HepG2 (cell line): ENCODE measurements around the gene INF2. TPM values are rescaled to one million over a fixed set of nuclear protein-coding genes. Genes with fewer than 3 reads are reported as not detected.
A peak's percentile ranks its signal among the peaks of the same experiment; 100 is the strongest.

Source experiments
- ARID5B ChIP-seq: IDR thresholded peaks from 2 replicates; pipeline ENCODE4 v1.4.0; 2020; ENCODE audit warnings: mild to moderate bottlenecking, missing genetic modification reagents
- CEBPB ChIP-seq: IDR thresholded peaks from 2 replicates; pipeline ENCODE4 v1.6.1; 2011; ENCODE audit warnings: low read depth, low read length, improper control_type of control experiment, borderline replicate concordance
- EP300 ChIP-seq, 3 experiments: sonication (generic) in 1 of 3; formaldehyde crosslinking in 1 of 3; IDR thresholded peaks; 2 replicates each; pipeline versions ENCODE4 v1.5.1 to v1.6.1; 2011 to 2020; ENCODE audit warnings: low read depth in 2 of 3, low read length in 2 of 3, borderline replicate concordance in 1 of 3, improper control_type of control experiment in 1 of 3, mild to moderate bottlenecking in 1 of 3, missing genetic modification reagents in 1 of 3, moderate library complexity in 1 of 3
- FIP1L1 ChIP-seq: fragments of 200-400 bp; formaldehyde crosslinking; IDR thresholded peaks from 2 replicates; pipeline ENCODE4 v1.6.1; 2018; ENCODE audit warnings: low read depth, mild to moderate bottlenecking, low read length, moderate library complexity, borderline replicate concordance; ENCODE audit not compliant: insufficient read depth
- IRF2 ChIP-seq: IDR thresholded peaks from 2 replicates; pipeline ENCODE4 v1.6.1; 2018; ENCODE audit warnings: missing genetic modification reagents, missing compliant biosample characterization
- MIER2 ChIP-seq: IDR thresholded peaks from 2 replicates; pipeline ENCODE4 v1.6.1; 2016; ENCODE audit warnings: missing biosample characterization, missing genetic modification reagents
- NFYC ChIP-seq: IDR thresholded peaks from 2 replicates; pipeline ENCODE4 v1.6.1; 2016; ENCODE audit warnings: missing genetic modification reagents, missing compliant biosample characterization
- POLR2G ChIP-seq: fragments of 200-400 bp; formaldehyde crosslinking; IDR thresholded peaks from 2 replicates; pipeline ENCODE4 v1.6.1; 2018; ENCODE audit warnings: mild to moderate bottlenecking, low read depth, low read length, moderate library complexity
- SNAPC4 ChIP-seq: sonication (generic); formaldehyde crosslinking; IDR thresholded peaks from 2 replicates; pipeline ENCODE4 v1.4.0; 2020; ENCODE audit warnings: mild to moderate bottlenecking, missing genetic modification reagents
- SNRNP70 ChIP-seq: fragments of 200-400 bp; formaldehyde crosslinking; IDR thresholded peaks from 2 replicates; pipeline ENCODE4 v1.6.1; 2017; ENCODE audit warnings: mild to moderate bottlenecking, low read depth, low read length, moderate library complexity
- SSRP1 ChIP-seq: IDR thresholded peaks from 2 replicates; pipeline ENCODE4 v1.6.1; 2016; ENCODE audit warnings: control low read depth
- THAP11 ChIP-seq: IDR thresholded peaks from 2 replicates; pipeline ENCODE4 v1.6.1; 2016; ENCODE audit warnings: missing biosample characterization, missing genetic modification reagents
- YEATS4 ChIP-seq: sonication (generic); formaldehyde crosslinking; IDR thresholded peaks from 2 replicates; pipeline ENCODE4 v1.4.0; 2020; ENCODE audit warnings: missing genetic modification reagents, borderline replicate concordance
- ZBTB3 ChIP-seq: sonication (generic); formaldehyde crosslinking; IDR thresholded peaks from 2 replicates; pipeline ENCODE4 v1.4.0; 2020; ENCODE audit warnings: low read depth, mild to moderate bottlenecking, moderate library complexity, missing genetic modification reagents, borderline replicate concordance
- ZFP41 ChIP-seq: sonication (generic); formaldehyde crosslinking; IDR thresholded peaks from 2 replicates; pipeline ENCODE4 v1.4.0; 2020; ENCODE audit warnings: mild to moderate bottlenecking, missing genetic modification reagents, borderline replicate concordance
- ZFP91 ChIP-seq: sonication (generic); formaldehyde crosslinking; IDR thresholded peaks from 2 replicates; pipeline ENCODE4 v1.9.0; 2022; ENCODE audit warnings: missing genetic modification reagents, mild to moderate bottlenecking, borderline replicate concordance
- ZMAT3 ChIP-seq: sonication (generic); formaldehyde crosslinking; conservative IDR thresholded peaks from 2 replicates; pipeline ENCODE4 v1.7.0; 2021; ENCODE audit warnings: missing genetic modification reagents
- ZNF224 ChIP-seq: sonication (generic); formaldehyde crosslinking; IDR thresholded peaks from 2 replicates; pipeline ENCODE4 v1.5.0; 2020; ENCODE audit warnings: mild to moderate bottlenecking, missing genetic modification reagents
- ZNF468 ChIP-seq: sonication (generic); formaldehyde crosslinking; IDR thresholded peaks from 2 replicates; pipeline ENCODE4 v1.8.0; 2022; ENCODE audit warnings: mild to moderate bottlenecking, moderate library complexity, missing genetic modification reagents
- ZNF652 ChIP-seq: IDR thresholded peaks from 2 replicates; pipeline ENCODE4 v1.6.1; 2016; ENCODE audit warnings: low read depth, borderline replicate concordance
- polyA plus RNA-seq, 8 experiments: library from polyadenylated mRNA; depleted of rRNA in 3 of 8; stranded (reverse) in 7 of 8; unstranded in 1 of 8; fragments of >200 nt; fragmentation: Illumina TruSeq in 4 of 8; extraction: Trizol in 4 of 8; gene quantifications; 2 replicates each; pipeline versions ENCODE4 v1.2.1 to v1.2.3, GENCODE V29; 2011 to 2016; ENCODE audit warnings: low read depth in 4 of 8, missing spikeins in 1 of 8, mixed read lengths in 1 of 8; ENCODE audit not compliant: insufficient read depth in 1 of 8
- total RNA-seq, 5 experiments: library from RNA; depleted of rRNA; stranded (reverse); fragments of >200 nt; fragmentation: Illumina TruSeq; extraction: Trizol; gene quantifications; 2 replicates each; pipeline ENCODE4 v1.2.3, GENCODE V29; 2016; ENCODE audit warnings: low read depth in 1 of 5

Gene INF2
- total and polyA plus RNA-seq, 2 of the 13 experiments (the other 11 are each of a cell fraction or from before 2014, with no cell fraction given) = 16.4 to 26.4 TPM

- TF ChIP-seq SNAPC4 (CRISPR knock-in tag) (no peak), THAP11 (CRISPR knock-in tag) (no peak), SSRP1 (CRISPR knock-in tag) (no peak), ZBTB3 (no peak), MIER2 (CRISPR knock-in tag) (no peak), EP300 (IDR thresholded peaks at IDR 0.05; ENCODE audit: low read depth in 2 of 2, low read length in 2 of 2) (peak in 1 of 2 experiments; percentile 67; a peak in 2 of 4 replicates), EP300 (CRISPR knock-in tag; IDR thresholded peaks at IDR 0.05; ENCODE audit: borderline replicate concordance) (no peak), ZFP91 (CRISPR knock-in tag) (no peak), POLR2G (no peak), ZFP41 (CRISPR knock-in tag) (no peak), NFYC (CRISPR knock-in tag) (no peak), FIP1L1 (no peak), IRF2 (CRISPR knock-in tag) (0 out of 2 replicates have a peak, but pooled peaks have one; percentile 41), ZNF224 (no peak), SNRNP70 (no peak), YEATS4 (no peak), CEBPB (peak; percentile 96), ZMAT3 (CRISPR knock-in tag) (0 out of 2 replicates have a peak, but pooled peaks have one; percentile 71), ZNF468 (CRISPR knock-in tag) (no peak), ZNF652 (CRISPR knock-in tag) (no peak), ARID5B (CRISPR knock-in tag) (peak; percentile 93)
Measured at GRCh38 chr14:104654119-104654518, 35.3 kb upstream of the INF2 start (continued).
